NCI-H82 treated with DMSO at 0.1 percent for 48 hours (cell line): Measurements from ENCODE around the gene FAM111A.

Experiments
- DNase-seq: peaks from one replicate; lab custom pipeline; 2025; ENCODE audit not compliant: unreplicated experiment; lab: John Stamatoyannopoulos, UW

Gene FAM111A

GRCh38 chr11:59141673-59142460 lies 789 bp upstream of the FAM111A start:
- no peak for DNase-seq

GRCh38 chr11:59144096-59144495 lies 1.4 kb downstream of the FAM111A start:
- no peak for DNase-seq

- no peak for DNase-seq
Measured at GRCh38 chr11:59144579-59145345, 2.1 kb downstream of the FAM111A start.

GRCh38 chr11:59145534-59145933 lies 2.9 kb downstream of the FAM111A start:
- no peak for DNase-seq

GRCh38 chr11:59151761-59152160 lies 9.1 kb downstream of the FAM111A start:
- no peak for DNase-seq

- DNase-seq, result no peak
Measured at GRCh38 chr11:59152312-59152951, 9.8 kb downstream of the FAM111A start.

- no peak for DNase-seq
Measured at GRCh38 chr11:59154610-59155009, 12.0 kb downstream of the FAM111A start.

GRCh38 chr11:59157433-59157832 lies 14.8 kb downstream of the FAM111A start:
- DNase-seq, result no peak

GRCh38 chr11:59158206-59159068 lies 15.8 kb downstream of the FAM111A start:
- DNase-seq, result peak; percentile 4

GRCh38 chr11:59164028-59164427 lies 21.4 kb downstream of the FAM111A start:
- DNase-seq, result no peak

- DNase-seq, result peak; percentile 68
Measured at GRCh38 chr11:59171508-59172322, 29.1 kb downstream of the FAM111A start, which contains the start of gene DTX4. TSS of gene DTX4 (plus strand) at chr11:59172132. CDS start at chr11:59172596, 464 bp downstream.

GRCh38 chr11:59172345-59173079 lies 29.9 kb downstream of the FAM111A start:
- DNase-seq, result no peak

GRCh38 chr11:59173080-59173963 lies 30.7 kb downstream of the FAM111A start:
- peak; percentile 2 for DNase-seq

- peak; percentile 1 for DNase-seq
Measured at GRCh38 chr11:59173964-59174663, 31.5 kb downstream of the FAM111A start.

- DNase-seq, result no peak
Measured at GRCh38 chr11:59174664-59175033, 32.0 kb downstream of the FAM111A start.

GRCh38 chr11:59175091-59175501 lies 32.4 kb downstream of the FAM111A start:
- peak; percentile 31 for DNase-seq

- no peak for DNase-seq
Measured at GRCh38 chr11:59176330-59176729, 33.7 kb downstream of the FAM111A start.

GRCh38 chr11:59178402-59178801 lies 35.7 kb downstream of the FAM111A start:
- no peak for DNase-seq
